Activated CD8-positive, alpha-beta memory T cell treated with anti-CD3 and anti-CD28 coated beads, Interleukin-2, amount 50 U/mL, for 24 hours (primary cell): ENCODE results near the gene ZNF497.
"Not testable (repeated sequence)": the region's sequence is repeated elsewhere in the genome, so short reads cannot be mapped to it uniquely, and the experiment has no call there.

Experiments
- DNase-seq: peaks from one replicate; pipeline ENCODE4 v3.0.0-alpha.2; 2020; ENCODE audit errors: extremely low read depth

The ZNF497 gene

GRCh38 chr19:58394821-58395219 is 32.3 kb upstream of the ZNF497 start:
- no peak for DNase-seq

- no peak for DNase-seq
Measured at GRCh38 chr19:58393725-58394033, 31.1 kb upstream of the ZNF497 start.

GRCh38 chr19:58392945-58393724 is 30.6 kb upstream of the ZNF497 start:
- DNase-seq, result no peak

- no peak for DNase-seq
Measured at GRCh38 chr19:58388175-58388526, 25.6 kb upstream of the ZNF497 start.

- DNase-seq, result no peak
Measured at GRCh38 chr19:58387338-58388174, 25.0 kb upstream of the ZNF497 start.

GRCh38 chr19:58386576-58387337 is 24.2 kb upstream of the ZNF497 start, which contains the start of gene RPS5:
Gene RPS5 (plus strand): TSS chr19:58387269. CDS start chr19:58388138, 869 bp downstream.
- DNase-seq, result peak; percentile 92

- DNase-seq, result no peak
Measured at GRCh38 chr19:58385891-58386575, 23.5 kb upstream of the ZNF497 start.

- DNase-seq, result no peak
Measured at GRCh38 chr19:58385313-58385890, 22.9 kb upstream of the ZNF497 start.

- DNase-seq, result no peak
Measured at GRCh38 chr19:58382997-58383603, 20.5 kb upstream of the ZNF497 start.

- DNase-seq, result no peak
Measured at GRCh38 chr19:58381460-58382212, 19.1 kb upstream of the ZNF497 start.

GRCh38 chr19:58380662-58381459 is 18.3 kb upstream of the ZNF497 start, which contains the start of gene ZNF837:
Gene ZNF837 (minus strand): TSS chr19:58381030. CDS start chr19:58369332, 11,698 bp downstream.
- peak; percentile 97 for DNase-seq

GRCh38 chr19:58380037-58380661 is 17.6 kb upstream of the ZNF497 start:
- DNase-seq, result no peak

GRCh38 chr19:58379246-58379645 is 16.7 kb upstream of the ZNF497 start:
- no peak for DNase-seq

GRCh38 chr19:58376724-58377123 is 14.2 kb upstream of the ZNF497 start:
- not testable (repeated sequence) for DNase-seq

GRCh38 chr19:58374200-58374599 is 11.6 kb upstream of the ZNF497 start:
- no peak for DNase-seq

- DNase-seq, result no peak
Measured at GRCh38 chr19:58372311-58373133, 10.0 kb upstream of the ZNF497 start.

GRCh38 chr19:58368561-58369360 is 6.2 kb upstream of the ZNF497 start:
- no peak for DNase-seq
